Activated B cell treated with CpG ODN at 0.5 μM for 24 hours (primary cell): ENCODE data around the gene FTSJ1. TPM values are rescaled to one million over a fixed set of nuclear protein-coding genes. Genes with fewer than 3 reads are reported as not detected.
"Not testable (repeated sequence)": the region's sequence is repeated elsewhere in the genome, so short reads cannot be mapped to it uniquely, and the experiment has no call there.

Experiments
- ATAC-seq: fragments of 200-7000 bp; cut with Tn5 transposase; one replicate; pipeline ENCODE4 v1.10.0; 2021; ENCODE audit warnings: low read depth, mild to moderate bottlenecking, moderate library complexity
- CTCF ChIA-PET: fragments of 350-600 bp; sonication (Branson Sonifier 250); formaldehyde crosslinking; loops from one replicate; lab custom pipeline; 2021; ENCODE audit warnings: antibody characterized with exemption; lab: Charles Lee
- POLR2A ChIA-PET: fragments of 350-600 bp; sonication (Branson Sonifier 250); formaldehyde crosslinking; loops from one replicate; lab custom pipeline; 2021; ENCODE audit warnings: antibody characterized with exemption; lab: Charles Lee
- DNase-seq: peaks from one replicate; pipeline ENCODE4 v3.0.0; 2022
- H3K27ac Mint-ChIP-seq: one replicate; pipeline ENCODE4 v1.8.0; 2020; ENCODE audit warnings: mixed read lengths
- H3K27me3 Mint-ChIP-seq: one replicate; pipeline ENCODE4 v1.8.0; 2021; ENCODE audit warnings: mixed read lengths
- H3K36me3 Mint-ChIP-seq: one replicate; pipeline ENCODE4 v1.8.0; 2021; ENCODE audit warnings: low read depth, mixed read lengths
- H3K4me1 Mint-ChIP-seq: one replicate; pipeline ENCODE4 v1.8.0; 2021; ENCODE audit warnings: mixed read lengths
- H3K4me3 Mint-ChIP-seq: one replicate; pipeline ENCODE4 v1.8.0; 2020; ENCODE audit warnings: mild to moderate bottlenecking, mixed read lengths
- H3K9me3 Mint-ChIP-seq: one replicate; pipeline ENCODE4 v1.8.0; 2020; ENCODE audit warnings: mixed read lengths
- intact Hi-C: fragments of 100-400 bp; cut with micrococcal nuclease; formaldehyde crosslinking; loops from one replicate; pipeline ENCODE4 v1.15.1; 2024
- total RNA-seq: library from RNA; stranded (reverse); gene quantifications from 2 replicates; pipeline ENCODE4 v1.2.3, GENCODE V29; 2022
- TF ChIP-seq, protein P1 (sequence below): fragments of 200-600 bp; IDR thresholded peaks from one replicate; pipeline ENCODE4 v1.8.0; 2022; ENCODE audit warnings: antibody characterized with exemption, mild to moderate bottlenecking

Gene FTSJ1
- total RNA-seq, 1 donor from 2014 or later, result 44.5 TPM

DNA sequence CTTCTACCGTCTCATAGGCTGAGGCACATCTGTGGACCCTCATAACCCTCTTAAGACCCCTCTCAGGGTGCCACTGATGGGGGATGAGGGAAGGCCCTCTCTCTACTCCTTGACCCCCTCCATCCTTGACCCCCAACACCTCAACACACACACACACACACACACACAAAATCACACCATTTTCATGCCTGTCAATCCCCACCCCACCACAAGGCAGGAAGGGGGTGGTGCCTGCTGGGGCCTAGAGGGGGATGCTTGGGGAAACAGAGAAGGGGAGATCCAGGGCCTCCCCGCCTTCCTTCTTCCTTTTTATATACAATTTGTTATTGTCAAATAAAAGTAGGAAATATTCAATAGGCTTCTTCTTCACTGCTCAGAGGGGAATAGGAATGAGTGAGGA is 44.5 kb downstream of the FTSJ1 start:
- Mint-ChIP-seq H3K36me3 (peaks cover 11% of the 10 kb centered on the region), H3K27me3 (no peaks in the 10 kb centered on the region), H3K27ac (peak overlapping the region; percentile 88), H3K4me1 (peaks cover 24% of the 10 kb centered on the region), H3K9me3 (no peaks in the 10 kb centered on the region), H3K4me3 (peak overlapping the region; percentile 86)
- TF ChIP-seq, protein P1, sequence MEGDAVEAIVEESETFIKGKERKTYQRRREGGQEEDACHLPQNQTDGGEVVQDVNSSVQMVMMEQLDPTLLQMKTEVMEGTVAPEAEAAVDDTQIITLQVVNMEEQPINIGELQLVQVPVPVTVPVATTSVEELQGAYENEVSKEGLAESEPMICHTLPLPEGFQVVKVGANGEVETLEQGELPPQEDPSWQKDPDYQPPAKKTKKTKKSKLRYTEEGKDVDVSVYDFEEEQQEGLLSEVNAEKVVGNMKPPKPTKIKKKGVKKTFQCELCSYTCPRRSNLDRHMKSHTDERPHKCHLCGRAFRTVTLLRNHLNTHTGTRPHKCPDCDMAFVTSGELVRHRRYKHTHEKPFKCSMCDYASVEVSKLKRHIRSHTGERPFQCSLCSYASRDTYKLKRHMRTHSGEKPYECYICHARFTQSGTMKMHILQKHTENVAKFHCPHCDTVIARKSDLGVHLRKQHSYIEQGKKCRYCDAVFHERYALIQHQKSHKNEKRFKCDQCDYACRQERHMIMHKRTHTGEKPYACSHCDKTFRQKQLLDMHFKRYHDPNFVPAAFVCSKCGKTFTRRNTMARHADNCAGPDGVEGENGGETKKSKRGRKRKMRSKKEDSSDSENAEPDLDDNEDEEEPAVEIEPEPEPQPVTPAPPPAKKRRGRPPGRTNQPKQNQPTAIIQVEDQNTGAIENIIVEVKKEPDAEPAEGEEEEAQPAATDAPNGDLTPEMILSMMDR, result no peak
- no peak for ATAC-seq
- intact Hi-C loops, result loop anchor here (2.0 kb wide), 1 partner anchor 862 kb away; the partner anchor contains the start of gene UXT
- DNase-seq, result no peak
- CTCF ChIA-PET, result no interaction called here
- POLR2A ChIA-PET, result interaction anchor here (1.1 to 2.2 kb wide), 3 partner anchors 12 to 482 kb away, joined by 5 to 13 read pairs (median 8); partner anchors contain the start of genes GRIPAP1, PORCN and TBC1D25

DNA sequence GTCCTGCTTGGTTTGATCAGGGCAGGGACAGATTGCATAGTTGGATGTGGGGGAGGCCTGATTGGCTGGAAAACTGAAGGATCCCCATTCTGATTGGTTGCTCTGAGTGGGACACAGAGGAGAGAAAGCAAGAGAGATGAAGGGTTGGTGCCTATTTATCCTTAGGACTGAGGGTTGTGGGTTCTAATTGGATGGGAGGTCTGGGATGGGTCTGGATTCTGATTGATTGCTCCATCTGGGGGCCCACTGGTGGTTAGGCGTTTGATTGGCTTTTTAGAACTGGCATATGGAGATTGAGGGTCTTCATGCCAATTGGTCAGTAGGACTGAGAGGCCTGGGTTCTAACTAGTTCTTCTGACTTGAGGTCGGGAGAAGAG is 45.0 kb downstream of the FTSJ1 start:
- DNase-seq (no peak), ATAC-seq (no peak)
- ChIA-PET POLR2A (interaction anchor here (1.0 to 2.2 kb wide), 5 partner anchors 13 to 482 kb away, joined by 3 to 13 read pairs (median 8); partner anchors contain the start of genes GRIPAP1, PORCN, RBM3 and TBC1D25), CTCF (no interaction called here)
- Mint-ChIP-seq H3K4me3 (peak overlapping the region; percentile 86), H3K27me3 (no peaks in the 10 kb centered on the region), H3K9me3 (no peaks in the 10 kb centered on the region), H3K36me3 (peaks cover 11% of the 10 kb centered on the region), H3K4me1 (peaks cover 24% of the 10 kb centered on the region), H3K27ac (peak overlapping the region; percentile 88)
- intact Hi-C loops, result loop anchor here (1.0 to 2.0 kb wide), 4 partner anchors 13 to 862 kb away; partner anchors contain the start of genes FTSJ1, PORCN, TBC1D25 and UXT
- TF ChIP-seq, protein P1, result no peak

DNA sequence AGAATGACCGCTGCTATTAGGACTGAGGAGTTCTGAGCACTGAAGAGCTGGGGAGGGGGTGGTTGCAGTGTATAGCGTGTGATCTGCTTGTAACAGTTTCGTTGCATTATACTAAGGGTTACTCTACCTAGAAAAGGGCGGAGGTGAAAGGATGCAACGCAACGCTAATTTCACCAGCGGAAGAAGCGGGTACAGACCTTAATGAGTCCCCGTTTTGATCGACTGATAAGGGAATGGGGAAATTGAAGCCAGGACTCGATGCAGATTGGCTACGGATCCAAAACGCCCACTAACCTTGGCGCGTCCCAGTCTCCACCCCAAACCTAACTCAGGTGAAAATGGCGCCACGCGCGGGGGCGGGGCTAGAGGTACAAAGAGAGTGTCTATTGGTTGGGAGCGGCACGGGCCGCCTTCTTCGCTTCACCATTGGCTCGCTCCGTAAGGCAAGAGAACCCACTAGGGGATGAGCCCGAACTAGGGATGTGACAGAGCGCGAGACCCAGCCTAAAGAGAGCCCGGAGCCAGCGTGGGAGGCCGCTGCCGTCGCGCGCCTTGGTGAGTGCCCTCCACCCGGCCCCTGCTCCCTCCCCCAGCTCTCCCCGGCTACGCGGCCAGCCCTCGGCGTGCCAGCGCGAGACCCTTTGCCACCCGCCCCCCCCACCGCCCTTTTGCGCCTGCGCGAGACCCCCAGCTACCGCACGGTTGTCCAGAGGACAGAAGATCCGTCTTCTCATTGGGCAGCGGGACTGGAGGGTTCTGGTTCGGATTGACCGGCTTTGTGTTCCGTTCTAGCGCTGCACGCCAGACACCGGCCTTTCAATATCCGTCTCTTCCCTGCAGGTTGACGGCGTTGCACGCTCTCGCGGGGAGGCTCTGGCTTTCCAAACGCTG is 45.6 kb downstream of the FTSJ1 start, which contains the start of gene EBP:
Gene EBP, plus strand, starts transcription at position 456 of the 891 bp plus-strand sequence. CDS start 1,964 bp downstream, outside the sequence.
- ATAC-seq (peak; percentile 96), DNase-seq (peak; percentile 79)
- Mint-ChIP-seq H3K27ac (peak within 1 kb of the TSS; percentile 88), H3K4me3 (peak within 1 kb of the TSS; percentile 86), H3K9me3 (no peaks in the 10 kb centered on the region), H3K36me3 (peaks cover 15% of the 10 kb centered on the region), H3K27me3 (no peaks in the 10 kb centered on the region), H3K4me1 (peaks cover 24% of the 10 kb centered on the region)
- ChIA-PET CTCF (no interaction called here), POLR2A (interaction anchor here (0.6 to 2.2 kb wide), 10 partner anchors 13 to 645 kb away, joined by 3 to 13 read pairs (median 5); partner anchors contain the start of genes GRIPAP1, PORCN, RBM3 and TBC1D25)
- intact Hi-C loops, result loop anchor here (1.0 to 2.0 kb wide), 4 partner anchors 13 to 863 kb away; partner anchors contain the start of genes FTSJ1, PORCN, TBC1D25 and UXT
- TF ChIP-seq, protein P1, result no peak

DNA sequence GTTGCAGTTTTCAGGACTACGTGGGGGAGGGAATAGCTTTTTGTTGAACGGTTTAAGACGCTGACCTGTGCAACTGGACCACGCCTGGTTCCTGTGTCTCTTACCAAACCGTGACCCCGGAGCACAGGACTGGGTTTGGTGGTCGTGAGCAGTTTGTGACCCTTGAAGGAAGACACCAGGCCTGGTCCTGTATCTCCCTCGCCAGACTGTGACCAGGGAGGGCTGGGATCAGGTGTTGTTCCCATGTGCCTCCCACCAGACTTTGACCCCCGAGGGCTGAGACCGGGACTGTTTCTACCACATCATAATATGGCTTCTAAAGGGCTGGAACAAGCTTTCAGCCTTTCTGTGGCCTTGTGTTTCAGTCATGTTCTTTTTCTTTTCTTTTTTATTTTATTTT is 46.3 kb downstream of the FTSJ1 start:
- Mint-ChIP-seq H3K9me3 (no peaks in the 10 kb centered on the region), H3K36me3 (peaks cover 21% of the 10 kb centered on the region), H3K4me1 (peaks cover 24% of the 10 kb centered on the region), H3K27ac (peak overlapping the region; percentile 88), H3K27me3 (no peaks in the 10 kb centered on the region), H3K4me3 (peak overlapping the region; percentile 86)
- TF ChIP-seq, protein P1, result no peak
- intact Hi-C loops, result no loop called here
- POLR2A ChIA-PET, result interaction anchor here (0.6 to 2.2 kb wide), 8 partner anchors 14 to 644 kb away, joined by 3 to 13 read pairs (median 6); partner anchors contain the start of genes PORCN, RBM3 and TBC1D25
- ATAC-seq (no peak), DNase-seq (no peak)
- CTCF ChIA-PET, result no interaction called here

DNA sequence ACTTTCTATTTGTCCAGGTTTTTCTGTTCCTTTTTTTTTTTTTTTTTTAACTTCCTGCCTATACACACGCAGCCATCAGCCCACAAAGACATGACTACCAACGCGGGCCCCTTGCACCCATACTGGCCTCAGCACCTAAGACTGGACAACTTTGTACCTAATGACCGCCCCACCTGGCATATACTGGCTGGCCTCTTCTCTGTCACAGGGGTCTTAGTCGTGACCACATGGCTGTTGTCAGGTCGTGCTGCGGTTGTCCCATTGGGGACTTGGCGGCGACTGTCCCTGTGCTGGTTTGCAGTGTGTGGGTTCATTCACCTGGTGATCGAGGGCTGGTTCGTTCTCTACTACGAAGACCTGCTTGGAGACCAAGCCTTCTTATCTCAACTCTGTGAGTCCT is 47.7 kb downstream of the FTSJ1 start:
- no peaks in the 10 kb centered on the region for H3K9me3 Mint-ChIP-seq
- peaks cover 24% of the 10 kb centered on the region for H3K4me1 Mint-ChIP-seq
- intact Hi-C loops, result no loop called here
- ChIA-PET POLR2A (no interaction called here), CTCF (no interaction called here)
- ATAC-seq (no peak), DNase-seq (no peak)
- H3K27me3 Mint-ChIP-seq, result no peaks in the 10 kb centered on the region
- TF ChIP-seq, protein P1, result no peak
- peak overlapping the region; percentile 32 for H3K4me3 Mint-ChIP-seq
- no peak overlapping the region for H3K27ac Mint-ChIP-seq
- peaks cover 33% of the 10 kb centered on the region for H3K36me3 Mint-ChIP-seq

DNA sequence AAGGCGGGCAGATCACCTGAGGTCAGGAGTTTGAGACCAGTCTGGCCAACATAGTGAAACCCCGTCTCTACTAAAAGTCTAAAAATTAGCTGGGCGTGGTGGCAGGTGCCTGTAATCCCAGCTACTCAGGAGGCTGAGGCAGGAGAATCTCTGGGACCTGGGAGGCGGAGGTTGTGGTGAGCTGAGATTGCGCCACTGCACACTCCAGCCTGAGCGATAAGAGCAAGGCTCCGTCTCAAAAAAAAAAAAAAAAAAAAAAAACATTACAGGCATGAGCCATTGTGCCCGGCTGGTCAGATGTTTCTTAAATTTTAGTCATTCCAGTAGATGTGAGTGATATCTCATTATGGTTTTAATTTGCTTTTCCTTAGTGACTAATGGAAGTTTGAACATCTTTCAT is 49.9 kb downstream of the FTSJ1 start:
- intact Hi-C loops, H3K27ac Mint-ChIP-seq, H3K9me3 Mint-ChIP-seq, H3K27me3 Mint-ChIP-seq, H3K4me3 Mint-ChIP-seq, CTCF ChIA-PET, ATAC-seq, DNase-seq: not testable (repeated sequence)
- Mint-ChIP-seq H3K4me1 (peaks cover 18% of the 10 kb centered on the region), H3K36me3 (peaks cover 40% of the 10 kb centered on the region)
- POLR2A ChIA-PET, result interaction anchor here (0.6 to 1.3 kb wide), 3 partner anchors 18 to 853 kb away, joined by 3 to 11 read pairs (median 5); no protein-coding TSS in a partner anchor
